SK-N-SH treated with all-trans-retinoic acid at 6 μM for 48 hours (cell line): ENCODE data around the gene KLF15.

Experiments
- CSDC2 ChIP-seq: fragments of 250-450 bp; sonication (Bioruptor Pico); IDR thresholded peaks from 2 replicates; pipeline ENCODE4 v1.5.0; 2020; ENCODE audit warnings: mild to moderate bottlenecking, moderate library complexity
- CSRNP3 ChIP-seq: fragments of 250-450 bp; sonication (Bioruptor Pico); IDR thresholded peaks from 2 replicates; pipeline ENCODE4 v1.5.1; 2021; ENCODE audit warnings: mild to moderate bottlenecking, moderate library complexity
- GLIS3 ChIP-seq: fragments of 250-450 bp; sonication (Bioruptor Pico); IDR thresholded peaks from 2 replicates; pipeline ENCODE4 v1.5.0; 2020; ENCODE audit warnings: mild to moderate bottlenecking, moderate library complexity
- ISL1 ChIP-seq: fragments of 250-450 bp; sonication (Bioruptor Pico); IDR thresholded peaks from 2 replicates; pipeline ENCODE4 v2.1.2; 2022; ENCODE audit warnings: mild to moderate bottlenecking, moderate library complexity
- PATZ1 ChIP-seq: fragments of 250-450 bp; sonication (Bioruptor Pico); IDR thresholded peaks from 2 replicates; pipeline ENCODE4 v1.8.0; 2020; ENCODE audit warnings: mild to moderate bottlenecking, moderate library complexity, borderline replicate concordance
- PPARA ChIP-seq: fragments of 250-450 bp; sonication (Bioruptor Pico); IDR thresholded peaks from 2 replicates; pipeline ENCODE4 v1.5.0; 2020; ENCODE audit warnings: mild to moderate bottlenecking, borderline replicate concordance
- TOX ChIP-seq: fragments of 250-450 bp; sonication (Bioruptor Pico); IDR thresholded peaks from 2 replicates; pipeline ENCODE4 v1.8.0; 2021; ENCODE audit warnings: mild to moderate bottlenecking, moderate library complexity, borderline replicate concordance
- ZFP3 ChIP-seq: fragments of 250-450 bp; sonication (Bioruptor Pico); IDR thresholded peaks from 2 replicates; pipeline ENCODE4 v1.5.0; 2020; ENCODE audit warnings: mild to moderate bottlenecking, moderate library complexity

GRCh38 chr3:126348308-126348920 lies 8.8 kb downstream of the KLF15 start:
- TF ChIP-seq PATZ1, result no peak
- TF ChIP-seq PPARA, result no peak
- TF ChIP-seq GLIS3 (CRISPR knock-in tag), result no peak
- no peak for TF ChIP-seq TOX (CRISPR knock-in tag)
- no peak for TF ChIP-seq CSRNP3 (CRISPR knock-in tag)
- no peak for TF ChIP-seq ZFP3 (CRISPR knock-in tag)
- no peak for TF ChIP-seq ISL1 (CRISPR knock-in tag)
- TF ChIP-seq CSDC2 (CRISPR knock-in tag), result no peak
